Measurements from ENCODE around the gene CANT1.

CANT1 gene

DNA sequence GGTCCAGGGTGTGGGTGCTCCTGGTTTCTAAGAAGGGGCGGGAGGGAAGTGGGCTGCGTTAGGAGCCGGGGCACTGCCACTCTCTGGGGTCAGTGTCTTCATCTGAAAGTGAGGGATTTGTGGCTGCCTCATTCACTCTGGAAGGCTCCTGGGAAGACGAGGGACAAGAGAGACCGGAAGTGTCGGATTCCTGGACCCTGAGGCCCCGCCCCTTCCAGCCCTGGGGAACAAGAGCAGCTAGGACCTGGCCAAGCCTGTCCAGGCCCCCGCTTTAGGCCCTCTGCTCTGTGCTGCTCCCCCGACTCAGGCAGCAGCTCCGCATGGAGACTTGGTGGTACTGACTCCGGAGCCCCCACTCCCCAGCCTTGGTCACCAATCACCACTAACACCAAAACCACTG is 36.4 kb downstream of the CANT1 start:
- TF ChIP-seq, protein P1, sequence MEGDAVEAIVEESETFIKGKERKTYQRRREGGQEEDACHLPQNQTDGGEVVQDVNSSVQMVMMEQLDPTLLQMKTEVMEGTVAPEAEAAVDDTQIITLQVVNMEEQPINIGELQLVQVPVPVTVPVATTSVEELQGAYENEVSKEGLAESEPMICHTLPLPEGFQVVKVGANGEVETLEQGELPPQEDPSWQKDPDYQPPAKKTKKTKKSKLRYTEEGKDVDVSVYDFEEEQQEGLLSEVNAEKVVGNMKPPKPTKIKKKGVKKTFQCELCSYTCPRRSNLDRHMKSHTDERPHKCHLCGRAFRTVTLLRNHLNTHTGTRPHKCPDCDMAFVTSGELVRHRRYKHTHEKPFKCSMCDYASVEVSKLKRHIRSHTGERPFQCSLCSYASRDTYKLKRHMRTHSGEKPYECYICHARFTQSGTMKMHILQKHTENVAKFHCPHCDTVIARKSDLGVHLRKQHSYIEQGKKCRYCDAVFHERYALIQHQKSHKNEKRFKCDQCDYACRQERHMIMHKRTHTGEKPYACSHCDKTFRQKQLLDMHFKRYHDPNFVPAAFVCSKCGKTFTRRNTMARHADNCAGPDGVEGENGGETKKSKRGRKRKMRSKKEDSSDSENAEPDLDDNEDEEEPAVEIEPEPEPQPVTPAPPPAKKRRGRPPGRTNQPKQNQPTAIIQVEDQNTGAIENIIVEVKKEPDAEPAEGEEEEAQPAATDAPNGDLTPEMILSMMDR (conservative IDR thresholded peaks at IDR 0.05): no peak
- TF ChIP-seq ZFX (IDR thresholded peaks at IDR 0.05): no peak
- peak overlapping the region; percentile 76 for H3K27ac ChIP-seq

DNA sequence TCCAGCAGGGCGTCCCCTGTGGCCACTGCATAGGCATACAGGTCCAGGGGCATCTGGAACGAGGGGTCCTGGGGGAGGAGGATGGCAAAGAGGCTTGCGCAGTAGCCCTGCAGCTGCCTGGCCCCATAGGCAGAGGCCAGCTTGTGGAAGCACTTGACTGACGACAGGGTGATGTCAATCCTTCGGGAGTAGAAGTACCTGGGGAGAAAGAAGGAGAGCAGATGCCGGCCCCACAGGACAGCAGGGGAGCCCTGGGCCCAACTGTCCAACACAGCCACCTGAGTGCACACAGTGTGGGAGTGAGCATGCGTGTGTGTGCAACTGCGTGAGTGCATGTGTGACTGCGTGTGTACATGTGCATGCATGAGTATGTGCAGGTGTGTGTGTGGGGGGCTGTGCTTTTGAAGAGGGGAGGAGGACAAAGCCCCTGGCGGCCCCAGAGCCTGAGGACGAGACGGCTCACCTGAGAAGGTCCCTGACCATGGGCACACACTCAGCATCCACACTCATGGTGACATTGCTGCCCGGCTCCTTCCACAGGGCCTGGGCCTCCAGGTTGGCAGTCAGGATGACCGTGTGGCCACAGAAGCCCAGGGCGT is 37.0 kb downstream of the CANT1 start:
- no peak for TF ChIP-seq ZFX (IDR thresholded peaks at IDR 0.05)
- TF ChIP-seq, protein P1 (conservative IDR thresholded peaks at IDR 0.05): no peak
- peak overlapping the region; percentile 76; the same call in 1 of the 2 replicates for H3K27ac ChIP-seq

DNA sequence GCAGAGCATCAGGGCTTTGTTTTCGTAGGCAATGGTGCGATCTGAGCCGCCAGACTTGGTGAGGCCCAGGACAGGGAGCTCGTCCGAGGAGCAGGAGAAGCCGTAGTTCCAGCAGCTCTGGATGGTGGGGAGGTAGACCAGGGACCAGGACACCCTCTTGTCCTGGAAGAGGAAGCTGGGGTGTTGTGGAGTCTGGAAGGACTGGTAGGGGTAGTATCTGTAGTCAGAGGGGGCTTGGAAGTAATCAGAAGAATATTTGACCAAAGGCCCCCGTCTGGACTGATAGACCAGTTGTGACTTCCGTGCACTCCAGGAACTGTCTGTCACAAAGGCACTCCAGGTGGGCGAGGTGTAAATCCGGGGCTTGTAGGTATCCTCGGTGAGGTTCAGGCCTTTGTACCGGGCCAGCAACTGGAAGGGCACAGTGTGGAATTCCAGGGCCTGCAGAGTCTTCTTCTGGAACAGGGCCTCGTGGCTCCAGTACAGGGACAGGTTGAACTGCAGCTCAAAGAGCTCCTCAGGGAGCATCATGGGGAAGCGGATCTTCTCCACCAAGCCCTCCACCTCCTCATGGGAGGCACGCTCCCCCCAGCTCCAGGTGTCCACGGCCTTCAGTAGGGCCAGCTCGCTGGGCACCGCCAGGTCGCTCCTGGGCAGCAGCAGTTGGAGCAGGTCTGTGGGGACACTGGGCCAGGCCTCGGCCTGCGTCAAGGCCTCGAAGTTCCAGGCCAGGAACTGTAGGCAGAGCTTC is 37.6 kb downstream of the CANT1 start:
- H3K27ac ChIP-seq: peak overlapping the region; percentile 12; the same call in 1 of the 2 replicates
- TF ChIP-seq, protein P1 (conservative IDR thresholded peaks at IDR 0.05): no peak
- no peak for TF ChIP-seq ZFX (IDR thresholded peaks at IDR 0.05)

GRCh38 chr17:78970834-78971755 is 38.5 kb downstream of the CANT1 start:
- TF ChIP-seq ZFX (IDR thresholded peaks at IDR 0.05): no peak
- TF ChIP-seq, protein P1 (conservative IDR thresholded peaks at IDR 0.05): peak; percentile 94
- peak overlapping the region; percentile 12; the same call in 1 of the 2 replicates for H3K27ac ChIP-seq

DNA sequence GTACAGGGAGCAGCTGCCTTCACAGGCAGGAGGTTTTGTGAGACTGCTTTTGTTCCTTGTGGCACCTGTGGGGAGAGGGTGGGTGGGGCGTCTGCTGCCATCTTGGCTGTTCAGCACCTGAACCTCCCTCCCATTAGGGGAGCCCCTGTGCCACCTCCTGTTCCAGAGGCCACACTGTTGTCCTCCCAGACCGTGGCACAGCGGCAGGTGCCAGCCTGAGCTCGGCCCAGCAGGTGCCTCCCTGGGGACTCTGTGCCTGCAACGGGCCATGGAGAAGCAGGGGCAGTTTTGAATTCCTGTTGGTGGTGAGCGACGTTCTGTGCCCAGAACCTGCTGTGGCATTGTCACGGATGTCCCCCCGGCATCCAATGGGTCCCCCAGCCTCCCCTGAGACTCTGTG is 39.7 kb downstream of the CANT1 start:
- no peak overlapping the region for H3K27ac ChIP-seq
- TF ChIP-seq ZFX (IDR thresholded peaks at IDR 0.05): no peak
- TF ChIP-seq, protein P1 (conservative IDR thresholded peaks at IDR 0.05): no peak

- TF ChIP-seq ZFX (IDR thresholded peaks at IDR 0.05): no peak
- TF ChIP-seq, protein P1 (conservative IDR thresholded peaks at IDR 0.05): no peak
- no peak overlapping the region for H3K27ac ChIP-seq
Measured at GRCh38 chr17:78967782-78968362, 41.7 kb downstream of the CANT1 start.
